Right atrium auricular region (tissue), 2 donors: ENCODE measurements around the gene SPR. TPM values are rescaled to one million over a fixed set of nuclear protein-coding genes. Genes with fewer than 3 reads are reported as not detected.
"Not testable (repeated sequence)": the region's sequence is repeated elsewhere in the genome, so short reads cannot be mapped to it uniquely, and the experiment has no call there.

Source experiments
- DNase-seq: peaks from one replicate; pipeline ENCODE4 v3.0.0-alpha.2; 2019; ENCODE audit warnings: low spot score
- H3K27ac ChIP-seq, 2 donors: fragments of 200-600 bp; sonication (generic); 1 replicate in 1 of 2; 2 replicates in 1 of 2; pipeline ENCODE4 v1.5.1; 2016 to 2019
- H3K27me3 ChIP-seq, 2 donors: fragments of 200-600 bp; sonication (generic); one replicate each; pipeline versions ENCODE4 v1.5.1 to v1.6.0; 2017 to 2019
- H3K36me3 ChIP-seq: fragments of 200-600 bp; sonication (generic); one replicate; pipeline ENCODE4 v1.5.1; 2016
- H3K4me1 ChIP-seq, 2 donors: fragments of 200-600 bp; sonication (generic); one replicate each; pipeline versions ENCODE4 v1.5.1 to v1.6.0; 2017 to 2019
- H3K4me3 ChIP-seq, 2 donors: fragments of 200-600 bp; sonication (generic); 1 replicate in 1 of 2; 2 replicates in 1 of 2; pipeline ENCODE4 v1.5.1; 2017 to 2019; ENCODE audit warnings: mild to moderate bottlenecking in 1 of 2, moderate library complexity in 1 of 2
- H3K9me3 ChIP-seq, 2 donors: fragments of 200-600 bp; sonication (generic); one replicate each; pipeline ENCODE4 v1.5.1; 2019
- CTCF ChIP-seq, 2 donors: fragments of 200-600 bp; sonication (generic); IDR thresholded peaks; one replicate each; pipeline ENCODE4 v1.5.1; 2019; ENCODE audit warnings: antibody characterized with exemption in 2 of 2
- total RNA-seq, 2 donors: library from RNA; depleted of rRNA; stranded (reverse); fragments of >200 nt; gene quantifications; one replicate each; pipeline ENCODE4 v1.1.0, GENCODE V29; 2016

SPR gene
- total RNA-seq, 2 donors from 2014 or later, result 34.5 to 47.8 TPM

- DNase-seq, result no peak
- H3K4me3 ChIP-seq, result no peak overlapping the region
- no peak for TF ChIP-seq CTCF (IDR thresholded peaks at IDR 0.05)
- H3K4me1 ChIP-seq, result peaks cover 0 to under 1% of the 10 kb centered on the region in 2 donors
- no peak overlapping the region for H3K27ac ChIP-seq
- H3K36me3 ChIP-seq, result no peaks in the 10 kb centered on the region
- H3K27me3 ChIP-seq, result no peaks in the 10 kb centered on the region
- H3K9me3 ChIP-seq, result peaks cover 0 to 4% of the 10 kb centered on the region in 2 donors
Observed at GRCh38 chr2:72901426-72901825, 14.2 kb downstream of the SPR start.

GRCh38 chr2:72907369-72907768 lies 20.2 kb downstream of the SPR start:
- not testable (repeated sequence) for H3K27ac ChIP-seq

GRCh38 chr2:72908741-72909140 lies 21.5 kb downstream of the SPR start:
- TF ChIP-seq CTCF (IDR thresholded peaks at IDR 0.05), result no peak
- H3K9me3 ChIP-seq, result peaks cover 0 to 4% of the 10 kb centered on the region in 2 donors
- H3K36me3 ChIP-seq, result no peaks in the 10 kb centered on the region
- no peaks in the 10 kb centered on the region for H3K4me1 ChIP-seq
- H3K27ac ChIP-seq, result no peak overlapping the region
- no peak for DNase-seq
- H3K4me3 ChIP-seq, result no peak overlapping the region
- H3K27me3 ChIP-seq, result peaks cover 14% of the 10 kb centered on the region in 2 donors

More at GRCh38 chr2:72907369-72907768, 20.2 kb downstream of the SPR start:
- H3K27me3 ChIP-seq, H3K4me1 ChIP-seq, H3K36me3 ChIP-seq, H3K9me3 ChIP-seq, H3K4me3 ChIP-seq: not testable (repeated sequence)
- DNase-seq, result peak; percentile 34

GRCh38 chr2:72911256-72911655 lies 24.0 kb downstream of the SPR start:
- Histone ChIP-seq H3K27me3 (peaks cover 38 to 39% of the 10 kb centered on the region in 2 donors), H3K4me3 (no peak overlapping the region), H3K36me3 (no peaks in the 10 kb centered on the region), H3K4me1 (peaks cover 0 to 15% of the 10 kb centered on the region in 2 donors), H3K27ac (no peak overlapping the region), H3K9me3 (peaks cover 0 to 2% of the 10 kb centered on the region in 2 donors)
- no peak for DNase-seq
- TF ChIP-seq CTCF (IDR thresholded peaks at IDR 0.05), result no peak

GRCh38 chr2:72913486-72914205 lies 26.4 kb downstream of the SPR start:
- Histone ChIP-seq H3K27ac (no peak overlapping the region), H3K36me3 (no peaks in the 10 kb centered on the region)

GRCh38 chr2:72914206-72914559 lies 27.0 kb downstream of the SPR start:
- Histone ChIP-seq H3K36me3 (no peaks in the 10 kb centered on the region), H3K4me3 (no peak overlapping the region), H3K4me1 (peaks cover 0 to 43% of the 10 kb centered on the region in 2 donors), H3K9me3 (no peaks in the 10 kb centered on the region), H3K27me3 (peaks cover 54 to 67% of the 10 kb centered on the region in 2 donors), H3K27ac (no peak overlapping the region)
- TF ChIP-seq CTCF (IDR thresholded peaks at IDR 0.05), result no peak
- no peak for DNase-seq

More at GRCh38 chr2:72913486-72914205, 26.4 kb downstream of the SPR start:
- H3K4me1 ChIP-seq, result peaks cover 0 to 39% of the 10 kb centered on the region in 2 donors
- H3K9me3 ChIP-seq, result no peaks in the 10 kb centered on the region
- no peak for TF ChIP-seq CTCF (IDR thresholded peaks at IDR 0.05)
- DNase-seq, result no peak
- peaks cover 49 to 62% of the 10 kb centered on the region in 2 donors for H3K27me3 ChIP-seq
- no peak overlapping the region for H3K4me3 ChIP-seq
